Raji (cell line): ENCODE measurements around the gene RNPEP.

Experiments used
- POLR2A ChIP-seq: IDR thresholded peaks from 2 replicates; pipeline ENCODE4 v1.6.1; 2011; ENCODE audit warnings: low read depth, low read length, control low read depth; ENCODE audit not compliant: insufficient read depth

The RNPEP gene

DNA sequence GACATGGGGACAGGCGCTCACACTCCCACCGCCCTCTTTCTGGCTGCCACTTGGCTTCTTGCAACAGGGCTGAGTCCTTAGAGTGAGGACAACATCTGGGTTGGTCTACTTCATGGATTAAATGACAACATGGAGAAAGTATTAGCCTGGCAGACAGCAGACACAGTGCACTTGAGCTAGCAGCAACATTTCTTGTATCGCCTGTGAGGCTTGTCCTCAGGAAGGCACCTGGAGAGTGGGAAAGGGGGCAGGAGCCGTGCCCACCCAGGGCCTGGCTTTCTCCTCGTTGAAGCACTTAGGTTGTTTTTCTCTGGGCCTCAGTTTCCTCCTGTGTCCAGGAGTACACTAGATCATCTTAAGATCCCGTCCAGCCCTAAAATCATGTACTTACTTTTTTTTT is 31.6 kb downstream of the RNPEP start:
- no peak for TF ChIP-seq POLR2A

DNA sequence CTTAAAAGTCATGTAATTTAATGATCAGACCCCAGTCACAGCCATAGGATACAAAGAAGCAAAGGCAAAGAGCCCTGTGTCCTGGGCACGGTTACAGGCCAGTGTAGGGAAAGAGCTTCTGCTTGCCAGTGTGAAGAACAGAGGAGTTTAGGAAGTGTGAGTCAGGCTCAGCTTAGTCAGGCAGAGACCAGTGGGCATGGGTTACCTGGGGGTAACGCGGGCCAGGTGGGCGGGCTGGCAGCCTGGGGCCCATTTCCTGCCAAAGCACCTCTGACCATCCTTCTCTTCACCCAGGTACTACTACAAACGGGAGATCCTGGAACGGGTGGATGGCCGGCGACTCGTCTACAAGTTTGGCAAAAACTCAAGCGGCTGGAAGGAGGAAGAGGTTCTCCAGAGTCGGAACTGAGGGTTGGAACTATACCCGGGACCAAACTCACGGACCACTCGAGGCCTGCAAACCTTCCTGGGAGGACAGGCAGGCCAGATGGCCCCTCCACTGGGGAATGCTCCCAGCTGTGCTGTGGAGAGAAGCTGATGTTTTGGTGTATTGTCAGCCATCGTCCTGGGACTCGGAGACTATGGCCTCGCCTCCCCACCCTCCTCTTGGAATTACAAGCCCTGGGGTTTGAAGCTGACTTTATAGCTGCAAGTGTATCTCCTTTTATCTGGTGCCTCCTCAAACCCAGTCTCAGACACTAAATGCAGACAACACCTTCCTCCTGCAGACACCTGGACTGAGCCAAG is 32.6 kb downstream of the RNPEP start:
- TF ChIP-seq POLR2A, result no peak

DNA sequence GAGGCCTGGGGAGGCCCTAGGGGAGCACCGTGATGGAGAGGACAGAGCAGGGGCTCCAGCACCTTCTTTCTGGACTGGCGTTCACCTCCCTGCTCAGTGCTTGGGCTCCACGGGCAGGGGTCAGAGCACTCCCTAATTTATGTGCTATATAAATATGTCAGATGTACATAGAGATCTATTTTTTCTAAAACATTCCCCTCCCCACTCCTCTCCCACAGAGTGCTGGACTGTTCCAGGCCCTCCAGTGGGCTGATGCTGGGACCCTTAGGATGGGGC is 33.2 kb downstream of the RNPEP start:
- no peak for TF ChIP-seq POLR2A

DNA sequence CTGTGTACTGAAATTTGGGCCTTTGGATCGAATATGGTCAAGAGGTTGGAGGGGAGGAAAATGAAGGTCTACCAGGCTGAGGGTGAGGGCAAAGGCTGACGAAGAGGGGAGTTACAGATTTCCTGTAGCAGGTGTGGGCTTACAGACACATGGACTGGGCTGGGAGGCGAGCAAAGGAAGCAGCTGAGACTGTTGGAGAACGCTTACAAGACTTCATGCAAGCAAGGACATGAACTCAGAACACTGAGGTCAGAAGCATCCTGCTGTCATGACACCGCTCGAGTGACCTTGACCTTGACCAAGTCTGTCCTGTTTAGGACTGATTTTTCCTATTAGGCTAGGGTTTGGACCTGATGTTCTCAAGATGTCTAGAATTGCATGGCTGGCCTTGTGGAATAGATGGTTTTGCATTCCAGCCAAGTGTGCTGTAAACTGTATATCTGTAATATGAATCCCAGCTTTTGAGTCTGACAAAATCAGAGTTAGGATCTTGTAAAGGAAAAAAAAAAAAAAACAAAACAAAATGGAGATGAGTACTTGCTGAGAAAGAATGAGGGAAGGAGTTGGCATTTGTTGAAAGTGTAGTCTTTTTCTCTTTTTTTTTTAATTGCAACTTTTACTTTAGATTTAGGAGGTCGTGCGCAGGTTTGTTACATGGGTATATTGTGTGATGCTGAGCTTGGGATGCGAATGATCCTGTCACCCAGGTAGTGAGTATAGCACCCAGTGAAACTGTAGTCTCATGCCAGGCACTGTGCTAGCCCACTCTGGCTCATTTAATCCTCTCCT is 33.8 kb downstream of the RNPEP start:
- no peak for TF ChIP-seq POLR2A

DNA sequence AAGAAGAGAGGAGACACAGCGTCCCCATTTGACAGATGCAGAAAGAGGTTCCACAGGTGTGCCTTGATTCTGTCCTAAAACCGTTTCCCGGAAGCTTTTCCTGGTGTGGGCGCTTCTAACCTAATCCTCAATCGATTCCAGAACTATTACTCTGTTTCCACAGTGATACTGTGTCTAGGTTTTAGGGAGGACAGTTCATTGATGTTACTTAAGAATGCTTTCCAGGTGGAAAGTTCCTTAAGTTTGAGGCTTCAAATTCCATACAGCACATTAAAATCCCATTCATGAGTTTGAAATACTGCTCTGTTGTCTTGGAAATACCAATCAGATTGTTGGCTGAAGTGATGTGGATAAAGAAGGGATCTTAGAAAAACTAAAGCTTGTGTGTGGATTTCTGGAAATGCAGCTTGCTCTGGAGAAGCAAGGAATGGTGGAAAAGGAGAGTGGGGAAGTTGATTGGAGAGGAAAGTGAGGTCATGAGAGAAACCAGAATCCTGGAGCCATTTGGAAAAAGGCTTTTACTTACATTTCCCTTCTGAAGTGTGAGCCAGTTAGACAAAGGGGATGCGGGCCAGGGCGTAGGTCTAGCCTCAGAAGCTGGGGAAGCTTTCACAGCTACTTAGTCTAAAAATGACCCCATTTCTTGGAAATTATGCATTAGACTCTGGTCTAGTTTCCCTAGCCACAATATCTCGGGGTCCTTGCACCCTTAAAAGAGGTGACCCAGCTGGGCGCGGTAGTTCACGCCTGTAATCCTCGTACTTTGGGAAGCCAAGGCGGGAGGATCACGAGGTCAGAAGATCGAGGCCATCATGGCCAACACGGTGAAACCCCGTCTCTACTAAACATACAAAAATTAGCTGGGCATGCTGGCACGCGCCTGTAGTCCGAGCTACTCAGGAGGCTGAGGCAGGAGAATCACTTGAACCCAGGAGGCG is 34.6 kb downstream of the RNPEP start:
- no peak for TF ChIP-seq POLR2A

DNA sequence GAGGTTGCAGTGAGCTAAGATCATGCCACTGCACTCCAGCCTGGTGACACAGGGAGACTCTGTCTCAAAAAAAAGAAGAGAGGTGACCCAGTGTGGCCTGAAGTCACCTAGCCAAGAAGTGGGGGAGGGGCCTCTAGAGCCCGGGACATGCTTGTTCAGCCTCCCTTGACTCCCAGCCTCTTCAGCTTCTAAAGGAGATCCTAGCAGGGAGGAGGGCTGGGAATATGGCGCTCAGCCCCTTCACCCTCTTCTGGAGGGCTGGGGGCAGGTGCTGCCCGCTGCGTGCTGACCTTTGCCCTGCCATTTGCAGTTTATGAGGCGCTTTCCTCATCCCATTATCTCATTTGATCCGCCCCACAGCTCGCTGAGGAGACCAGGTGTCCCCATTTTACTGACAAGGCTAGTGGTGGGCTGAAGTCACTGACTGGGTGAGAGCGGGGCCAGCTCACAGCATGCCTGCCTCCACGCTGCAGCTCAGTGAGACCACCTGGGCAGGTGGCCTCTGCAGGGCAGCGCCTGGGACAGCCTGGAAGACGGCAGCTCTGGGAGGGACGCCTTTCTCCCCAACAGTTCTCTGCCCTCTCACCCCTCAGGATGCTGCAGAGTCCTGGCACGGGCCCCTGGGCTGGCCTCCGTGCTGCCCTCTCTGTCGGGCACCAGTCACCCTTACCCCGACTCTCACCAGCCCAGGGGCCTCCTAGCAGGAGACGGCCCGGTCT is 35.5 kb downstream of the RNPEP start:
- no peak for TF ChIP-seq POLR2A

DNA sequence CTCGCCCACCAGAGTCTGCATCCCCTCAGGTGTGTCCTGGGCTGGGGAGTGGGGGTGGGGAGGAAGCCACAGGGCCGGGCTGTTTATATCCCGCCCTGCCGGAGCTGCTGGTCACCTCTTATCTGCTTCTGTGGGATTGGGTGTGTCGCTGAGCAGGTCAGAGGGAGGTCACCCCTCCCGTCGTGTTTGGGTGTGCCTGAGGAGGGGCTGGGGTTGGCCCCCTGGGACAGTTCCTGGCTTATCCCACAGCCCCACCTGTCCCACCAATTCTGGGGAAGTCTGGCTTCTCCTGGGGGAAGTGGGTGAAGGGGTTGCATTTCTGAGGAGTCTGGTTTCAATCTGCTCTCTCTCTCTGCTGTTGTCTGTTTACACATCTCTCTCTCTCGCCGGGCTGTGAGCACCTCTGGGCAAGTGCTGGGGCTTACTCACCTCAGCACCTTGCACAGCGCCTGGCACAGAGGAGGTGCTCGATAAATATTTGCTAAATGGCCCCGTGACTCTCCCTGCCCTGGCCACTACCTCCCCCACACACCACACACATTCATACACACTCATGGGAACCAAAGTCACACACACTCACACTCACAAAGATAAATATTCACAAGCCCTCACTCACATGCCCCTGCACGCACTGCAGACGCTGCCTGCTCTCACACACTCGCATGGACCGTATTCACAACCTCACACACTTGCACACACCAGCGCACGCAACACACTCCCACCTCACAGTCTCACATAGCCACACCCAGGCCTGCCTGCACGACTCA is 36.2 kb downstream of the RNPEP start:
- TF ChIP-seq POLR2A, result no peak

DNA sequence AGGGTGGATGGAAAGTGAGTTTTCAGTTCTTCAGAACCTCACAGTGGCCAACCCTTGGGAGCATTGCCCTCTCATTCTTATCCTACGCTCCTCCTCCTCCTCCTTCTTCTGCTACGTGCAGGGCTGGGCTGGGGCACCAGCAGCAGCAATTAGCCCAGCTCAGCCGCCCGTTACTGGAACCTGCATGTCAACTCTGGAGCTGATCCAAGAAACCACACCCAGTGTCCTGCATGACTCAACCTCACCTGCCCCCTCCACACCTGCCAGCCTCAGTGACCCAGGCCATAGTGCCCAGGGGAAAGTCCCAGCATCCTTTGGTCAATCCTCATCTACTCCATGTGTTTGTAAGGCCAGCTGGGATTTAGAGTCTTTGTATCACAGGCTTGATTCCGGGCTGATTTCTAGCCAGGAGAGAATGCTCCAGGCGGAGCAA is 40.6 kb downstream of the RNPEP start:
- TF ChIP-seq POLR2A, result no peak

DNA sequence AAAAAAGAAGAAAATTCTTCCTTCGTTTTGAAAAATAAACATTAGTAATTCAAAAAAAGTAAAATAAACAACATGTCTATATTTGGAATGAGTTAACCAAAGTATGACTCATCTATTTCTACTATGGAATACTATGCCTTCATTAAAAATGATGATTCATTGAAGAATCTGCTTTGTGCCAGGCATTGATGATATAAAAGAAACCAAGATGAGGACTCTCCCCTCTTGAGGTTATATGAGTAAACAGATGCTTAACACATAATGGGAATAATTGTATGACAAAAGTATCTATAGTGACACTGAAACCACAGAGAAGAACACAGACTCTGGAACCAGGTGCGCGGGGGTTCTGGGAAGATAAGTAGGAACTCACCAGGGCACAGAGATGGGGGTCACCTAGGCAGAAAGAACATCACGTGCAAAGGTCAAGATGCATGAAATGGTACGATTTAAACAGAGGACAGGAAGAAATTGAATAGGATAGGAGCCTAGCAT is 46.8 kb downstream of the RNPEP start:
- no peak for TF ChIP-seq POLR2A

DNA sequence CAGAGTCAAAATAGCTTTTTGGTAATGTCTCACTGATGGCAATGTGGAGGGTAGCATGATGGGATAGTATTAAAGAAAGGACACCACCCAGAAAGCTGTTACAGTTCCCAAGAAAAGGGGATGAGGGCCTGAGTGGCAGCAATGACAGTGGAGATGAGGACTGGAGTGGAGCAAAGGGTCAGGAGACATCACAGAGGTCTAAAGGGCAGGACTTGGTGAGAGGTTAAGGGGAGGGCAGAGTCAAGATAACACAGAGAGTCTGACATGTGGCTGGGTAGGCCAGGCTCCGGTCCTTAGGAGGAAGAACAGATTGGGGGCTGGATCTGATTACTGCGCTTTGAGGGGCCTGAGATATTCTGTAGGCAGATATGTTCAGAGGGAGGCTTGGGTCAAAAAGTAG is 47.3 kb downstream of the RNPEP start:
- TF ChIP-seq POLR2A, result no peak

DNA sequence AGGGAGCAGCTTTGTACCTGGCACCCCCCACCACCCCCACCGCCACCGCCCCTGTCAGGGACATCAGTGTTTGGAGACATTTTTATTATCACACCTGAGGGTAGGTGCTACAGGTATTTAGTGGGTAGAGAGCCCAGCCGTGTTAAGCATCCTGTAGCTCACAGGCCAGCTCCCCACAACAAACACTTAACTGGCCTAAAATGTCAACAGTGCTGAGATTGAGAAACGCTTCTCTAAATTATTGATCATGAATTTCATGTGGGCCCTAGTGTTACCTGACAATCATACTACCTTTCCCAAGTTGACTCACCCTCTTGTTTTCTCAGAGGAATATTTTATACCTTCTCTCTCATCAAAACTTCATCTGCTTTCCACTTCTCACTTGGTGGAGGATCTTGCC is 49.3 kb downstream of the RNPEP start:
- TF ChIP-seq POLR2A, result no peak

DNA sequence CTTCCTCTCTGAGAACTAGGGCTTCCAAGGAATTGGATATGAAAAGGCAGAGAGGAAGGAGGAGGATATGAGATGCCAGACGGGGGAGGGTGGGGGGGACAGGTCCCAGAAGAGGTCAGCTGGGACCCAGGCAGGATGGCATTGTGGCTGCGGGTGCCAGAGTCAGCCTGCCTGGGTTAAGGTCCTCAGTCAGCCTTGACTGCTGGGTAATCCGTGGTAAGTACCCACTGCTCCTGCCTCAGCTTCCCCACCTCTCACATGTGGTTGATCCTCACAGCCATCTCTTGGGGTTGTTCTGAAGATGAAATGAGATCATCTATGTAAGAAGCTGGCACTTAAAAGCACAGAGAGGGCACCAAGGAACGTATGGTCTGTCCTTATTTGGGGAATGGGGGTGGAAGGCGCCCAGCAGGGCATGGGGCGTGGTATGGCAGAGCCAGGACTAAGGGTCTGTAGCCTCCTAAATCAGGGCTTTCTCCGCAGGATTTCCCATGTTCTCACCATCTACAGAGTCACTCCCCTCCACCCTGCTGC is 51.8 kb downstream of the RNPEP start:
- no peak for TF ChIP-seq POLR2A

DNA sequence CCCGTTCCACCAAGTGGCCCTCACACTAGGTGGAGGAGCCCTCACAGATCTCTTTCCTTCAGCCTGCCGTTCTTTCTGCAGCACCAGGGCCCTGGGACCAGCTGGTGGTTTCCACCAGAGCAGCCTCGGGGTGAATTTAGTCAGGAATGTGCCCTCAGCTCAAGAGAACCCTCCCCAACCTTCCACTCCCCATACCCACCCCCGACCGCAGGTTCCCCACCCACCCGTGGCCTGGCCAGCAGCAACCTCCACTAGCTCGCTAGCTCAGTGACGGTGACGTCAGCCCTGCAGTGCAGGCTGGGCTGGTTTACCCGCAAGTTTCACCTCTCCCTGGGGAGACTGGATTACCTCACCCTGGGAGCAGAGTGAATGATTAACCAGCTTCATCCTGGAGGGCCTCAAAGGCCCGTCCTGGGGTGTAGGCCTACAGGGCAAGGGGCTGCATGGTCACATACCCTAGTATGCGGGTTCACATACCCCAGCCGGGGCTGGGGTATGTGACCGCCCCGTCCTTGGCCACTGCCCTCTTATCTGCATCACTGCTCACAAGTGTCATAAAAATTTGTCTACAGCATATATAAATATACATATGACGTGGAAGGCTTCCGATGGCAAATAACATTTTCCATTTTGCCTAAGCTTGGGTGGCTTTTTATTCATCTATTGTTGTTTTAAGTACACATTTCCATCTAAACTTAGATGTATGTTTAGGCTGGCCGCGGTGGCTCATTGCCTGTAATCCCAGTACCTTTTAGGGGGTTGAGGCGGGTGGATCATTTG is 52.4 kb downstream of the RNPEP start:
- no peak for TF ChIP-seq POLR2A

DNA sequence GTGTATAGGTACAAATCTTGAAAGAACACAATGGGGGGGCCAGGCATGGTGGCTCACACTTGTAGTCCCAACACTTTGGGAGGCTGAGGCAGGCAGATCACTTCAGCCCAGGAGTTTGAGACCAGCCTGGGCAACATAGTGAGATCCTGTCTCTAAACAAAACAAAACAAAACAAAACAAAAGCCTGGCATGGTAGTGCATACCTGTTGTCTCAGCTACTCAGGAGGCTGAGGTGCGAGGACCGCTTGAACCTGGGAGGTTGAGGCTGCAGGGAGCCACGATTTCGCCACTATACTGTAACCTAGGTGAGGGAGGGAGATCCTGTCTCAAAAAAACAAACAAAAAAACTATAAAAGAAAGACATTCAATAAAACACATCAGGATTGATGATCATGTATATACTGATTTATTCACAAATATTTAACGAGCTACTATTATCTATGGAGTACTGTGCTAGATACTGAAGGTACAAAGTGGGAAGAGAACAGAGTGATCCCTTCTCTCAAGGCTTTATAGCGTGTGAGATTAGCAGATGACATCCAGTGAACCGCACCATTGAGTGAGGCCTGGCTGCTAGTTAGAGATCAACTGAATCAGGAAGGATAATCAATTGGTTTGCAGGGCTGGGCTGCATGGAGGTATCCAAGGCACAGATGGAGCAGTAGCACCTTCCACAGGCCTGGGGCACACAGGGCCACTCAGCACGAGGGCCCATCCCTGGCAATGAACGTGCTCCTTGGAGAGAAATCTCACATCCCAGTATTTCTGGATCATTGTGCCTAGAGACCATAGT is 54.3 kb downstream of the RNPEP start:
- no peak for TF ChIP-seq POLR2A
